Dedifferentiated amniotic fluid mesenchymal stem cell (primary cell): ENCODE data around the gene MS4A8.
"Not testable (repeated sequence)": the region's sequence is repeated elsewhere in the genome, so short reads cannot be mapped to it uniquely, and the experiment has no call there.

ENCODE experiments used
- DNase-seq: peaks from one replicate; pipeline ENCODE4 v3.0.0-alpha.2; 2016; ENCODE audit errors: extremely low spot score

Gene MS4A8

DNA sequence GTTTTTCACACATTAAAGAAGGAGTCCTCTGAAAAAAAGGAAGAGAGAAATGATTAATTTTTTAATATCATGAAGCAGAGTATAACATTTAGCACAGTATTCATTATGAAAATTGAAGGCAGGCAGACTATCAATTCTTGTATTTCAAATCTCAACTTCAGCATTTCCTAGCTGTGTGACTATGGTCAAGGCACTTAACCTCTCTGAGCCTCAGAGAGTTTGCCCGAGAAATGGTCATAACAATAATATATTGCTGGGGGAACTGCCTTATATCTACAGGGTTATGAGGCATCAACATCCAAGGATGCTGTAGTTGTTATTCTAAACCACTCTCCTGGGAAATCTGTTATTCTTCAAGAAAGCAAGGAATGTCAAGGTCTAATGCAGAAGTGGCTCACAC lies 26.2 kb downstream of the MS4A8 start:
- no peak for DNase-seq

- DNase-seq, result no peak
Measured at GRCh38 chr11:60731586-60731985, 32.2 kb downstream of the MS4A8 start.

- DNase-seq, result no peak
Measured at GRCh38 chr11:60734279-60734678, 34.9 kb downstream of the MS4A8 start.

- no peak for DNase-seq
Measured at GRCh38 chr11:60739114-60739513, 39.7 kb downstream of the MS4A8 start.

- DNase-seq, result no peak
Measured at GRCh38 chr11:60740573-60740972, 41.2 kb downstream of the MS4A8 start.

DNA sequence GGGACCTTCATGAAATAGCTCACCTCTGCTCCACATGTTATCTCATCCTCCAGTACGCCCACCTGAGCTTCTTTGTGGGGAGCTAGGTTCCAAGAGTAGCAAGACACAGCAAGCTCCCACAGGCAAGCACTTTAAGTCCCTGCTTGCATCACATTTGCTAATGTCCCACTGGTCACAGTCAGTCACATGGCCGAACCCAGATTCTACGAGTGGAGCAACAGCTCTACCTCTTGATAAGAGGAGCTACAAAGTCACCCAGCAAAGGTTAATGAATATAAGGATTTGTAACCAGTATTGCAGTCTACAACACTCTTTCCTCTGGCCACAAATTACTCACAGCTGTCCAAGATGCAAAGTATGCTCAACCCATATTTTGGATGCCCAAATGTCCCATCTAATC lies 42.0 kb downstream of the MS4A8 start:
- no peak for DNase-seq

- DNase-seq, result no peak
Measured at GRCh38 chr11:60743058-60743457, 43.6 kb downstream of the MS4A8 start.

DNA sequence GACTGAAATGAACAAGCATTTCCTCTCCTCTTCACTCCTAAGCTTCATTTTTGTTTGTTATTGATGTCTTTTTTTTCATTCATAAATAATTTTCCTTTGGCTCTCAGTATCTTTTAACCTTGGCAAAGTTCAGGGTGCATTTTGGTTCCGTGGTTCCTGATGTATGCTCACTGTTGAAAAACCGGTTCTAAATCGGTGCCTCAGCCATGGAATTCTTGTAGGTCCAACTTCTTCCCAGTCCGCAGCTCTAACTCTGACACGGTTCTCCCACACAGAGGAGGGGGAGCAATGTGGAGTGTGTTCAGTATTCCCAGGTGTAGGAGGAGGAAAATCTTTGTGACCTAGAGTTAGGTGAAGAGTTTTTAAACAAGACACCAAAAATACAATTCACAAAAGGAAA lies 44.7 kb downstream of the MS4A8 start:
- DNase-seq, result no peak

- no peak for DNase-seq
Measured at GRCh38 chr11:60747359-60747873, 48.0 kb downstream of the MS4A8 start.

GRCh38 chr11:60748225-60748624 lies 48.8 kb downstream of the MS4A8 start:
- DNase-seq, result no peak

DNA sequence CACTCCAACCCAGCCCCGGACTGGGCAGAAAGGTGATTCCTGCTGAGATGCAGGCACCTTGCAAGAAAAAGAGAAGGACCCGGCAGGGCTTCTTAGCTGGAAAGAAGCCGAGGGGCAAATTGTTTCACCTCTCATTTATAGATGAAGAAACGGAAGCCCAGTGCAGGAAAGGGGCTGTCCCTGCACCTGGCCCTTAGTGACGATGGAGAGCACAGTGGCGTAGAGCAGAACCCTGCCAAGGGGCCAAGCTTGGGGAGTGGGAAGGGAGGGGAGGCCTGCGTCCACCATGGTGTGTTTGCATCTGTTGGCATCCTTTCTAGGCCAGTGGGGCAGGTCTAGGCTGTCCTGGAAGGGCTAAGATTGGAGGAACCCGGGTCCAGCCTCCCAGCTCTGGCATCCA lies 49.4 kb downstream of the MS4A8 start:
- no peak for DNase-seq

DNA sequence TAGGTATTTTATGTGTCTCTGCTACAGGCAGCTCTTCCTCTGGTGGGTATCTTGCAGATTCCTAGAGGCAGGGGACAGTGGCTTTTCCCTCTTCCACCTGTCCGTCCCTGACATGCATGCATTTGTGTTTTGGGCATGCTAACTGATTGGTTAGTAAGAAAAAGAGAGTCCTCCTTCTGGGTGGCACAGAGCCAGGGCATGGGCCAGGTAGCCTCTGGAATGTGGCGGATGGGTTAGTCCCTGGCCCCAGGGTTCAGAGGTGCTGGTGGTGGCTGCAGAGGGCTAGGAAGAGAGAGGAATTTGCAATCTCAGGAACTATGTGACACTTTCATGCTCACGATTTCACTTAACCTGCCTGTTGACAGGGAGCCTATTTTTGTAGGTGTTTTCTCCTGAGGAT lies 51.5 kb downstream of the MS4A8 start:
- no peak for DNase-seq

DNA sequence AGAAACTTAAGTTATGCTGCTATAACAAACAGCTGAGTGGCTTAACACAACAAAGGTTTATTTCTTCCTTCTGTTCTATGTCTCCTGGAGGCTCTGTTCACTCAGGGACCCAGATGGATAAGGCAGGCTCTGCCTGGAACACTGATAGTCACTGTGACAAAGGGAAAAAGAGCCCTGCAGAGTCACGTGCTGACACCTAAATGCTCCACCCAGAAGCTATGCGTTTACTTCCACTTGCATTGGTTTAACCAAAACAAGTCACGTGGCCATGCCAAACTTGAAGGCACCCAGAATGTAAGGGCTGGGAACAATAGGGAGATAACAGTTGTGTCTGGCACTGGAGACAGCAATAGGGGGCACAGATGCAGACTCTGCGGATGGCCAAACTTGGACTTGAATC lies 53.9 kb downstream of the MS4A8 start:
- no peak for DNase-seq

- no peak for DNase-seq
Measured at GRCh38 chr11:60754887-60755286, 55.5 kb downstream of the MS4A8 start.

DNA sequence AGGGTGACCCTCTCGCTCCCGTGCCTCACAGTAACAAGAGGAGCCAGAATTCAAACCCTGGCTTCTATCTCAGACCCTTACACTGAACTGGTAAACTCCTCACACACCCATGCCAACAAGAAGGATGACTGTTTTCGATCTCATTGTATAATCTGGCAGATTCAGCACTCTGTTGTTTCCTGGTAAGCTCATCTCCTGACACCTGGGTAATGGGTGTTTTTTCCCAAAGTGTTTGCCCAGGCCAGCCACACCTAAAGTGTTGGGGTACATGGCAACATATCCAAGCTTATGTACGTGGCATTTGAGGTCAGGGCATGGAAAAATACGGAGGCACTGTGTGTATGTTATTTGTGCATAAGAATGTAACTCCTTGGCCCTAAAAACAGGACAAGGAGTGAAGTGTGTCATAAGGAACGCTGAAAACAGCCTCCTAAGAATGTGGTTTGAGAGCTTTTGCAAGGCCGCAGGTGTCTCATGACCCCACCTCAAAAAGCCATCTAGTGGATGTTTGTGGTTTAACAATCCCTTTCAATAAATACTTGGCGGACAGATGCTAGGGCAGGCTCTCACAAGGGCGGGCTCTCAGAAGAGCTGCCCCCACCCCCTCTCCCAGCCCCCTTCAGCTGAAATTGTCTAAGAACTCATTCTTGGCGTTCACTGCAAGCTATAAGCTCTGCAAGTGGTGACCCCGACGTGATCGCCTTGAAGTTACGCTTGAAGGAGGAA lies 57.1 kb downstream of the MS4A8 start, which contains the start of gene MS4A15:
Gene MS4A15 (plus strand): TSS at position 561 of the 726 bp plus-strand sequence. CDS start 6,867 bp downstream, outside the sequence.
- no peak for DNase-seq

GRCh38 chr11:60757231-60757800 lies 57.9 kb downstream of the MS4A8 start:
- no peak for DNase-seq

DNA sequence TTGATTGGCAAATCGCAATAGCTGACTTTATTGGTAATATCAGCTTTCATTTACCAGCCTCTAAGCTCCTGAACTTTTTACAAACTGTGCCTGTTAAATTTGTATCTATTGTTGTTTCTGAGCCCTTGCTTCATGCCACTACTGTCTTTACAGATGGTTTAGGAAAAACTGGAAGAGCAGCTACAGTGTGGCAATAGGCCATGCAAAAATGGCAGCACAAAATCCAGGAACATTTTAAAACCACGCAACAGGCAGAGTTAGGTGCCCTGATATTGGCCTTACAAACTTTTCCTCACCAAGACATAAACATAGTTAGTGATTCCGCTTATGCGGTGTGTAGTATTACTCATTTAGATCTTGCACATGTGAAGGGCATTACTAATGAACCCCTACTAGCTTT lies 59.3 kb downstream of the MS4A8 start:
- not testable (repeated sequence) for DNase-seq

DNA sequence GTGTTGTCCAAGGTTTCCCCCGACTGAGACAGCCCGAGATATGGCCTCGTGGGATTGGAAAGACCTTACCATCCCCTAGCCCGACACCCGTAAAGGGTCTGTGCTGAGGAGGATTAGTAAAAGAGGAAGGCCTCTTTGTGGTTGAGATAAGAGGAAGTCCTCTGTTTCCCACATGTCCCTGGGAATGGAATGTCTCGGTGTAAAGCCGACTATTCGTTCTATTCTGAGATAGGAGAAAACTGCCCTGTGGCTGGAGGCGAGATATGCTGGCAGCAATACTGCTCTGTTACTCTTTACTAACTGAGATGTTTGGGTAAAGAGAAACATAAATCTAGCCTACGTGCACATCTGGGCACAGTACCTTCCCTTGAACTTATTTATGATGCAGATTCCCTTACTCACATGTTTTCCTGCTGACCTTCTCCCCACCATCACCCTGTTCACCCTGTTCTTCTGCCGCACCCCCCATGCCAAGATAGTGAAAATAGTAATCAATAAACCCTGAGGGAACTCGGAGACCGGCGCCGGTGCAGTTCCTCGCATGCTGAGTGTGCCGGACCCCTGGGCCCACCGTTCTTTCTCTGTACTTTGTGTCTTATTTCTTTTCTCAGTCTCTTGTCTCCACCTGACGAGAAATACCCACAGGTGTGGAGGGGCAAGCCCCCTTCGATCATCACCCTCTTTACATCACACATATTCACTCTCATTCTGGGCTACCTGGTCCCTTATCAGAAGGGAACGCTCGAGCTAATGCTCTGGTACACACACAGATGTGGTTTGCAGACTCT lies 60.2 kb downstream of the MS4A8 start:
- not testable (repeated sequence) for DNase-seq

GRCh38 chr11:60761436-60762190 lies 62.2 kb downstream of the MS4A8 start:
- DNase-seq, result no peak

GRCh38 chr11:60762851-60763691 lies 63.7 kb downstream of the MS4A8 start:
- DNase-seq, result no peak
